ENCODE measurements around the gene BICD1.
"Not testable (repeated sequence)": the region's sequence is repeated elsewhere in the genome, so short reads cannot be mapped to it uniquely, and the experiment has no call there.

BICD1 gene

DNA sequence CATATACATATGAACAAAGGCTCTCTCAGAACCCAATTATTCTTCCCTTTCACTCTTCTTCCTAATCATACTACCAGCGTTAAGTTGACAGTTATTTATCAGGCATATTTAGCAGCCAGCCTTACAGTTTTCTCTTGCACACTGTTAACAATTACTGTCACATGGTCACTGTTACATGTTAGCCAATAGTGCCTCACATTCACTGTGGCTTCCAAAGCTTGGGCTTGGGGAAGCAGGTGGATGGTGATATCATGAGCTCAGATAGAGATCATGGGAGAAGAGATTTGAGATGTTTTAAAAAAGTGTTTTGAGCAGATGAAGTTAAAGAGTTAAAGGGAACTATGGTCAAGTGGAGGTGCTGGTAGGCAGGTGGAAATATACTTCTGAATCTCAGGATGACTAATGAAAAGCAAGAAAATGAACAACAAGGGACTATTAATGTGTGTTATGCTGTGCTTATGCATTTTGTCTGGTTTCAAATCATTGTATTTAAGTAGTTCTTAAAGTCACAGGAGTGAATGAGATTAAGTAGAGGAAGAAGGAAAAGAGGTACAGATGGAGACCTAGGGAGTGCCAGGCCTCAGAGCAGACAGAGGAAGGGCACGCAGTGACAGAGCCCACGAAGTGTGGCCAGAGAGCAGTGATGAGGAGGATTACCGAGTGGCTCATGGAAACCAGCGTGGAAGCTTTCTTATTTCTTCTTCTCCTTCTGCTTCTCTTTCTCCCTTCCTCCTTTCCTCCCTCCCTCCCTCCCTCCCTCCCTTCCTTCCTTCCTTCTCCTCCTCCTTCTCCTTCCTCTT lies 39.6 kb downstream of the BICD1 start:
- DNase-seq: no peak

DNA sequence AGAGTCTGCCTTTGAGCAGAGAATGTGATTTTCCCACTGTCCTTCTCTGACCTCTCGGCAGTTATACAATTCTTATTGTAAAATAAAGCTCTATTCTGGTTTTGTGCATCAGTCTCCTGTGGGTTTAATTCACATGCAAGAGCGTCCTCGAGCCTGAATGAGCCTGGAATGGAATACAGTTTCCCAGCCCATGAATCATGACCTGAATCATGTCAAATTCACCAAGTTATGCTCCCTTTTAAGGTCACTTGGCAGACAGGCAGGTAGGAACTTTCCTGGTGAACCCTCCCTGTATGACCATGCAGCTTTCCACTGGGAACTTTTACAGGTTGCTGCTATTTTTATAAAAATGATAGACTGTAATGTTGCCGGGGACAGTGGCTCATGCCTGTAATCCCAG lies 41.7 kb downstream of the BICD1 start:
- DNase-seq: no peak

DNA sequence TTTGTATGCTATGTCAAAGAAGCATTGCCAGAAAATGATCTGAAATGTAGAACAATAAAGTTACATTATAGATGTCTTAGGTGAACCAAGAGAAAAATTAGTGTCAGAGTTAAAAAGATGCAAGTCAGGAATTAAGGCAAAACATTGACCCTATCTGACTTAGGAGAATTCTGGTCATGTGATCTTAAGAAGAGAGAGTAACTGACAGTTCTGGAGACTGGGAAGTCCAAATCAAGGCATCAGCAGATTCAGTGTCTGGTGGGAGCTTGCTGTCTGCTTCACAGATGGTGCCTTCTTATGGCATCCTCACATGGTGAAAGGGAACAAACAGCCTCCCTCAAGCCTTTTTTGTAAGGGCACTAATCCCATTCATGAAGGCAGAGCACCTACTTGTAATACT lies 42.8 kb downstream of the BICD1 start:
- no peak for DNase-seq

DNA sequence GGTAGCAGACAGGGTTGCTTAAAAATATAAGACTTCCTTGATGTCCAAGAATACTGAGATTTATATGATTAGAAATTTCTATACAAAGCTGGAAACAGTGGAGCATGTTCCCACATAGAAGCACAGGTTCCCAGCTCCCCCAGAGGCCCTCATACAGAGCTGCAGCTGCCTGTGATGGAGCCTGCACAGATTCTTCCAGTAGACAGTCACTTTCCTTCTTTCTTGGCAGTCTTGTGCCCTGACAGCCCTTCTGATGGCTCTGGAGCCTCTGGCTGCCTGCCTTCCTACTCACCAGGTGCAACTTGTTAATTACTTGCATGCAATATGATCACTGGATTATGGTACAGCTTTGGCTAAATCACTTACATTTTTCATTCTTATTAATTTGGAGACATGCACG lies 44.4 kb downstream of the BICD1 start:
- DNase-seq: no peak

GRCh38 chr12:32151552-32151951 lies 44.9 kb downstream of the BICD1 start:
- DNase-seq: no peak

DNA sequence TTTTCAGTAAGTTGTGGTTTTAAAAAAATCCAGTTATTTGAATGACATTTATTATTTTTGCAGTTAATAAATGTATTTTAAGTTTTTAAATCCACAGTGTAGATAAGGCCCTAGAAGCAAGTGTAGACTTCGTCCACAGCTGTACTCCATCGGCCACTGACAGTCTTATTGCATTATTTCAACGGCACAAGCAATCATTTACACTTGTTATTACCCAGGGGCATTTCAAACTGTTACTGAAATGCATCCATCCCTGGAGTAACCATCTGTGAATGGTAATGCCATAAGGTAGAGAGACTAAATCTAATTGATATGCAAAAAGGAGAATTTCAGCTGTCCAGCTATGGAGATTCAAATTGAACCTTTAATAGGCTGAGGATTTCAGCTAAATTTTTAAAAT lies 48.4 kb downstream of the BICD1 start:
- DNase-seq: no peak

DNA sequence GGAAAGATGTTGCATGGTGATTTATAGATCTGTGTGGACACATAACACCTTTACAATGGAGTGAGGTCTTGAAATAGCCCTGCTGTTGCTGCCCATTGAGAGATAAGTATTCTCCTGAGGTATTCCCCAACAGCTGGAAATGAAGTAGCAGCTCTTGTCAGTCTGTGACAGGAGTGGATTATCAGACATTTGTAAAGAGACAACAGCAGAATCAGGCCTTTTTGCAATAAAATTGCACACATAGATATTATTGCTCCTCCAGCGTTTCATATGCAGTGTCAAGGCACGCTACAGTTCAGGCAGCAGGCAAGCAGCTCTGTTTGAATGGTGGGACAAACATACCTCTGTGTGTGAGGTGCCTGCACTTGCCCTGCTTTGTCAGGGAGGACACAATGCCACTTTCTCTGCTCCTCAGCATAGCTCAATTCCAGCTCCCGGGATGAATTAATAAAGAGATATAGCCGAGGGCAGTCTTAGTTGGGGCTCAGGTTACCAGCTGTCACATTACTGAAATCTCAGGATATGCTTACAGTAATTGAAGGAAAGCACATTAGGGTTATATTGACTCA lies 49.4 kb downstream of the BICD1 start:
- DNase-seq: no peak

- DNase-seq: no peak
These were observed 51.9 kb downstream of the BICD1 start for GRCh38 chr12:32158525-32158924.

- no peak for DNase-seq
These were observed 52.7 kb downstream of the BICD1 start for GRCh38 chr12:32159381-32159780.

DNA sequence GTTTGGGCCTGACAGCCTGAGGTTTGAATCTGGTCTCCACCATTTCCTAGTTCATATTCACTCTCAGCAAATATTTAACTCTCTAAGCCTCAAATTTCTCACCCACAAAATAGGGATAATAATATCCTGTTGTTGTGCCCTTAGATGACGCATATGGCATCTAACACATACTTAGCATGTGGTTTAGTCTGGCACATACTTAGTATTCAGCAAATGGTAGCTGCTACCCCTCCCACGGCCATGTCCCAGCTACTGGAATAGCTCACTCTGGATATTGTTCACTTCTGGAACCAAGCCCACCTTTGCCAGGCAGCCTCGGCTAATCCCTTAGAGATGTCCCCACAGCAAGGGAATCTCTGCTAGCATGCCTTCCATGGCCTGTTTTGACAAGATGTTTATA lies 53.3 kb downstream of the BICD1 start:
- no peak for DNase-seq

DNA sequence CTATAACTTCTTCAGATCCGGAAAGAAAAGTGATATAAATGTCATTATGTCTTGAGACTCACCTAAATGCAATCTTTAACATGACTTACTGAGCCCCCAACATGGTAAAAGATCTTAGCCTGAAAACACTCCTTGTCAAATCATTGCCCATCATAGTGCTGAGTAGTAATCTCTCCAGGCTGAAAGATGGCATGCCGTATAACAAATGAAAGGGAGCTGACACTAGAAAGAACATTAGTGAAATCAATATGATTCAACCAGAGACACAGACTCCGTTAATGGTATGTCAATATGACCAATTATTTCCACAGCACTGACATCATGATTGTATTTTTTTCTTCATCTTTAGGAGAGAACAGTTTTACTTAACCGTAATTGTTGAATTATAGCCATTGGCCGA lies 54.4 kb downstream of the BICD1 start:
- DNase-seq: no peak

GRCh38 chr12:32163596-32163995 lies 56.9 kb downstream of the BICD1 start:
- no peak for DNase-seq

- DNase-seq: no peak
These were observed 59.9 kb downstream of the BICD1 start for GRCh38 chr12:32166510-32166909.

DNA sequence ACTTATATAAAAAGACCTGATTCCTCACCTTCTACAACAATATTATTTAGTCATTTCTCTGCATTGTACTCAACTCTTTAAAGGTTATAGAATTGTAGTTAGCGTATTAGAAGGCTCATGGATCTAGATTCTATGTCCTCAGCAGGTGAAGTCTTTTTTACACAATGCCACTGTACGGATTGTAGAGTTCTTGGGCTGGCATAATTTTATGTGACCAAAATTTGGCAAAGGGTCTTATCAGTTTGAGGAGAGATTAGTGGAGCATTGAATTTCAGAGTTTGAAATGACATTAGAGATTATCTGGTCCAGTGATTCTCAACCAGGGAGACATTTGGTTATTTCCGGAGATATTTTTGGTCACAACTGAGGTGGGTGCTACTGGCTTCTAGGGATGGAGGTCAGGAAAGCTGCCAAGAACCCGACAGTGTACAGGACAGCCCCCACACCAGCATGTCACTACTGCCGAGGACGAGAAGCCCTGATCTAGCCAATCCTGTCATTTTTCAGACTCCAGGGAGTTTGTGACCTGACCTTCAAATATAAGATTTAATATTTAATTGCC lies 63.9 kb downstream of the BICD1 start:
- no peak for DNase-seq

- DNase-seq: no peak
These were observed 64.6 kb downstream of the BICD1 start for GRCh38 chr12:32171211-32171610.

DNA sequence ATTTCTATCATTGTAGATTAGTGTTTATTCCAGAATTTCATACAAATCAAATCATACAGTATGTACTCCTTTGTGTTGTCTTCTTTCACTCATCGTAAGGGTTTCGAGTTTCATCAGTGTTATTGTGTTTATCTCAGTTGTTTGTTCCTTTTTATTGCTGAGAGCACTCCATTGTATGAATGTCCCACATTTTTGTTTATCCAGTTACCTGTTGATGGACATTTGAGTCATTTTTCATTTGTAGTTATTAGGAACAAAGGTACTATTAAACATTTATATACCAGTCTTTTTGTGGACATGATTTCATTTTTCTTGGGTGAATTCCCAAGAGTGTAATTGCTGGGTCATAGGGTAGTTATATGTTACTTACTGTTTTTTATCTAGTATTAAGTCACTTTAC lies 70.0 kb downstream of the BICD1 start:
- DNase-seq: no peak

- no peak for DNase-seq
These were observed 71.8 kb downstream of the BICD1 start for GRCh38 chr12:32178341-32179010.

GRCh38 chr12:32179011-32179395 lies 72.4 kb downstream of the BICD1 start:
- no peak for DNase-seq

DNA sequence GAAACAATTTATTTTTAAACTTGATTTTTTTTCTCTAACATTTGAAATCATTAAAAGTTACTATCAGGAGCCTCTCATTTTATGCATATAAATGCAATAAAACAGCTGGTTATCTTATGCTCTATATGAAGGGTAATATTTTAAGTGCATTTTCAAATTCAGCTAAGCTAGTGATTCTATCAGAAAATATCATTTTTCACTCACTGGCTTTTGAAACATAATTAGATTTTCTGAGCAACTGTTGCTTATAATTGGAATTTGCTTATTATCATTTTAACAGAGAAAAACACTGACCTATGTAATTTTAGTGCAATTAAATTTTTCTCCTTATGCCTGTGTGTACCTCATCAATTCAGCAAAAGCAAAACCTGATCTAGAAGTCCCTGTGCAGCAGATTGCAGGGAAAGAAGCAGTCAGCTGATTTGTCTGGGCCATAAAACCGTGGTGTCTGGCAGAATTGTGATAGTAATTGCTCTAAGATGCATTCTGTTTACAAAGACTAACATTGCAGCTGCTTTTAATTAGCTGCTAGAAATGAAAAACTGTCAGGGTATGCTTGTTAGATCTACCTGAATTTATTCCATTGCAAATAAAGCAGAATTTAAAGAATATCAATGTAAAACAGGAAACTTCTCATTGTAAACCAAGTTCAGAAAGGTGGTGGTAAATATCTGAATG lies 75.0 kb downstream of the BICD1 start:
- peak; percentile 5 for DNase-seq

GRCh38 chr12:32183650-32184049 lies 77.0 kb downstream of the BICD1 start:
- no peak for DNase-seq

DNA sequence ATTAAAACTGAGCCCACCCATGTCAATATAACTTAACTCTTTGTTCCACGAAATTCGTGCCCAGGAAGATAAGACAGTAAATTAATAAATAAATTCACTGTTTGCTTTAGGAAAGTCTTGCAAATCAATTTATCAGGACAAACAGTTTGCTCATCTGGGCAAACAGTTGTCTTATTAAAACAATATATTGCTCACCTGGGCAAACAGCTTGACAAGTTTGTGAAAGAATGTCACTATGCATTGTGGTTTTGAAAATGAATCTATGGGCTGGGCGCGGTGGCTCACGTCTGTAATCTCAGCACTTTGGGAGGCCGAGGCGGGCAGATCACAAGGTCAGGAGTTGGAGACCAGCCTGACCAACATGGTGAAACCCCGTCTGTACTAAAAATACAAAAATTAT lies 80.5 kb downstream of the BICD1 start:
- DNase-seq: not testable (repeated sequence)

DNA sequence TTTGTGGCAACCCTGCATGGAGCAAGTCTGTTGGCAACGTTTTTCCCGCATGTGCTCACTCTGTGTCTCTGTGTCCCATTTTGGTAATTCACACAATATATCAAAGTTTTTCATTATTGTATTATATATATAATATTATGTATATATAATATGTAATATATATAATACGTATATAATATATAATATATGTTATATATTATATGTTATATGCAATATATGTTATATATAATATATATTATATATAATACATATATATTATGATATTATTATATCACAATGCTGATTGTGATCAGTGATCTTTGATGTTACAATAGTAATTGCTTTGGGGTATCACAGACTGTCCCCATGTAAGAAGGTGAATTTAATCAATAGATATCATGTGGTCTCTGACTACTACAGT lies 84.8 kb downstream of the BICD1 start:
- DNase-seq: no peak

Measured in COR-L47 (cell line).